IMR-90 (cell line): ENCODE data around the gene C1orf159. TPM values are rescaled to one million over a fixed set of nuclear protein-coding genes. Genes with fewer than 3 reads are reported as not detected.

Experiments used
- ATAC-seq: fragments of 200-7000 bp; cut with Tn5 transposase; 2 replicates; pipeline ENCODE4 v1.9.1; 2020; ENCODE audit warnings: low read depth, mild to moderate bottlenecking, moderate library complexity
- BruUV-seq: library from RNA; stranded (reverse); fragments of 400-500 nt; replicated peaks from 2 replicates; lab custom pipeline; 2021; lab: Mats Ljungman, UMichigan
- CTCF ChIA-PET: fragments of 300-600 bp; formaldehyde crosslinking; extraction: SDS; loops from one replicate; lab custom pipeline; 2021; ENCODE audit warnings: antibody characterized with exemption; lab: Yijun Ruan, JAX
- POLR2A ChIA-PET: fragments of 300-600 bp; sonication (Branson Sonifier 250); formaldehyde crosslinking; loops from one replicate; lab custom pipeline; 2022; ENCODE audit warnings: antibody characterized with exemption; ENCODE audit not compliant: unreplicated experiment; lab: Charles Lee
- DNase-seq: peaks from one replicate; pipeline ENCODE4 v3.0.0; 2013
- H2AFZ ChIP-seq: replicated peaks from 2 replicates; pipeline ENCODE3; 2013; ENCODE audit warnings: low read length, mild to moderate bottlenecking; ENCODE audit not compliant: poor library complexity
- H2AK5ac ChIP-seq: 2 replicates; pipeline ENCODE4 v1.6.1; 2013; ENCODE audit warnings: low read depth, low read length, inconsistent platforms
- H2AK9ac ChIP-seq: replicated peaks from 2 replicates; pipeline ENCODE3; 2013; ENCODE audit warnings: mild to moderate bottlenecking, low read depth, low read length, moderate library complexity; ENCODE audit not compliant: poor library complexity
- H2BK120ac ChIP-seq: 2 replicates; pipeline ENCODE4 v1.6.1; 2013; ENCODE audit warnings: low read depth, low read length, inconsistent platforms
- H2BK15ac ChIP-seq: 3 replicates; pipeline ENCODE4 v1.6.1; 2013; ENCODE audit warnings: low read depth, low read length, inconsistent platforms
- H2BK20ac ChIP-seq: 2 replicates; pipeline ENCODE4 v1.6.1; 2013; ENCODE audit warnings: low read depth, mild to moderate bottlenecking, inconsistent platforms, low read length, moderate library complexity
- H2BK5ac ChIP-seq: 2 replicates; pipeline ENCODE4 v1.6.1; 2013; ENCODE audit warnings: mild to moderate bottlenecking, low read depth, low read length, inconsistent platforms; ENCODE audit not compliant: poor library complexity, severe bottlenecking
- H3K14ac ChIP-seq: replicated peaks from 2 replicates; pipeline ENCODE4 v1.6.1; 2013; ENCODE audit warnings: low read depth, low read length, inconsistent platforms
- H3K18ac ChIP-seq: 2 replicates; pipeline ENCODE4 v1.6.1; 2013; ENCODE audit warnings: low read depth, low read length, control low read depth
- H3K23ac ChIP-seq: 2 replicates; pipeline ENCODE4 v1.6.1; 2013; ENCODE audit warnings: low read depth, low read length, inconsistent platforms
- H3K27ac ChIP-seq: 2 replicates; pipeline ENCODE4 v1.5.1; 2013; ENCODE audit warnings: mild to moderate bottlenecking, control low read depth, low read length; ENCODE audit not compliant: insufficient read depth
- H3K27me3 ChIP-seq: 2 replicates; pipeline ENCODE4 v1.6.1; 2013; ENCODE audit warnings: low read length; ENCODE audit not compliant: control insufficient read depth, insufficient read depth
- H3K36me3 ChIP-seq: 2 replicates; pipeline ENCODE4 v1.6.1; 2013; ENCODE audit warnings: low read length, mixed read lengths; ENCODE audit not compliant: control insufficient read depth, insufficient read depth
- H3K4ac ChIP-seq: 2 replicates; pipeline ENCODE4 v1.6.1; 2013; ENCODE audit warnings: low read depth, low read length, inconsistent platforms
- H3K4me1 ChIP-seq: 2 replicates; pipeline ENCODE4 v1.6.1; 2013; ENCODE audit warnings: low read length, mixed read lengths; ENCODE audit not compliant: control insufficient read depth, insufficient read depth
- H3K4me2 ChIP-seq: 2 replicates; pipeline ENCODE4 v1.6.1; 2013; ENCODE audit warnings: low read depth, mild to moderate bottlenecking, control low read depth, low read length, moderate library complexity
- H3K4me3 ChIP-seq: 2 replicates; pipeline ENCODE4 v1.5.1; 2013; ENCODE audit warnings: low read depth, mild to moderate bottlenecking, control low read depth, low read length, moderate library complexity; ENCODE audit not compliant: insufficient read depth
- H3K56ac ChIP-seq: 2 replicates; pipeline ENCODE4 v1.6.1; 2013; ENCODE audit warnings: low read length, inconsistent platforms; ENCODE audit not compliant: insufficient read depth; ENCODE audit errors: extremely low read depth
- H3K79me1 ChIP-seq, 2 experiments: 2 replicates each; pipeline ENCODE4 v1.6.1; 2013; ENCODE audit warnings: low read length in 2 of 2, inconsistent platforms in 1 of 2, low read depth in 1 of 2
- H3K9ac ChIP-seq: 2 replicates; pipeline ENCODE4 v1.6.1; 2013; ENCODE audit warnings: low read depth, low read length, control low read depth
- H3K9me1 ChIP-seq: 2 replicates; pipeline ENCODE4 v1.6.1; 2013; ENCODE audit warnings: low read length, inconsistent platforms; ENCODE audit not compliant: insufficient read depth
- H3K9me3 ChIP-seq: 2 replicates; pipeline ENCODE4 v1.6.1; 2013; ENCODE audit warnings: low read length; ENCODE audit not compliant: control insufficient read depth, insufficient read depth
- H4K20me1 ChIP-seq: 2 replicates; pipeline ENCODE4 v1.6.1; 2013; ENCODE audit warnings: low read length, inconsistent platforms; ENCODE audit not compliant: insufficient read depth
- H4K5ac ChIP-seq: 2 replicates; pipeline ENCODE4 v1.6.1; 2013; ENCODE audit warnings: mild to moderate bottlenecking, low read depth, low read length, control low read depth
- H4K8ac ChIP-seq, 2 experiments: 2 replicates each; pipeline ENCODE4 v1.6.1; 2013; ENCODE audit warnings: low read depth in 2 of 2, low read length in 2 of 2, control low read depth in 1 of 2, inconsistent platforms in 1 of 2
- H4K91ac ChIP-seq: 2 replicates; pipeline ENCODE4 v1.6.1; 2013; ENCODE audit warnings: low read depth, low read length, inconsistent platforms; ENCODE audit not compliant: insufficient read depth
- CHD1 ChIP-seq: IDR thresholded peaks from 2 replicates; pipeline ENCODE4 v1.6.1; 2012; ENCODE audit warnings: low read depth, low read length, improper control_type of control experiment
- MAFK ChIP-seq: IDR thresholded peaks from 2 replicates; pipeline ENCODE4 v1.6.1; 2012; ENCODE audit warnings: low read depth, low read length, improper control_type of control experiment
- MAZ ChIP-seq: IDR thresholded peaks from 2 replicates; pipeline ENCODE4 v1.6.1; 2012; ENCODE audit warnings: low read depth, mild to moderate bottlenecking, low read length, improper control_type of control experiment, moderate library complexity, borderline replicate concordance
- POLR2A ChIP-seq: IDR thresholded peaks from 2 replicates; pipeline ENCODE4 v1.6.1; 2012; ENCODE audit warnings: mild to moderate bottlenecking, low read depth, low read length
- RAD21 ChIP-seq: IDR thresholded peaks from 2 replicates; pipeline ENCODE4 v1.6.1; 2012; ENCODE audit warnings: low read length, improper control_type of control experiment
- WGBS, 2 experiments: methylation state at CpG; one replicate each; pipeline versions ENCODE4 v1.1.5 to v1.1.7; 2013; ENCODE audit warnings: missing lambda C conversion rate in 2 of 2; ENCODE audit not compliant: insufficient read length in 1 of 2; ENCODE audit errors: extremely low coverage in 2 of 2; 5-methylcytosine and 5-hydroxymethylcytosine counted together
- dilution Hi-C: fragments of 300-500 bp; cut with HindIII; formaldehyde crosslinking; loops from one replicate; pipeline ENCODE4 v1.14.3; 2018; ENCODE audit warnings: low sequenced_read_pairs; ENCODE audit not compliant: unreplicated experiment
- in situ Hi-C: fragments of 300-500 bp; cut with MboI; formaldehyde crosslinking; loops from 3 replicates; pipeline ENCODE4 v1.14.3; 2019; ENCODE audit warnings: low sequenced_read_pairs, inconsistent platforms, mixed read lengths
- intact Hi-C: fragments of 100-400 bp; cut with micrococcal nuclease; formaldehyde crosslinking; loops from 2 replicates; pipeline ENCODE4 v1.10.0; 2022
- polyA plus RNA-seq, 3 experiments: library from polyadenylated mRNA; depleted of rRNA; stranded (reverse); fragments of >200 nt; gene quantifications; 2 replicates each; pipeline ENCODE4 v1.2.3, GENCODE V29; 2012; ENCODE audit warnings: low replicate concordance in 1 of 3
- total RNA-seq: library from RNA; depleted of rRNA; stranded (reverse); fragments of >200 nt; gene quantifications from 2 replicates; pipeline ENCODE4 v1.2.3, GENCODE V29; 2012
- TF ChIP-seq, protein P1 (sequence below): conservative IDR thresholded peaks from 2 replicates; pipeline ENCODE4 v1.5.1; 2012; ENCODE audit warnings: mild to moderate bottlenecking, low read depth, low read length, improper control_type of control experiment

Gene C1orf159
- total and polyA plus RNA-seq, 2 of the 4 experiments (the other 2 are of a cell fraction) = 2.9 to 12.6 TPM

DNA sequence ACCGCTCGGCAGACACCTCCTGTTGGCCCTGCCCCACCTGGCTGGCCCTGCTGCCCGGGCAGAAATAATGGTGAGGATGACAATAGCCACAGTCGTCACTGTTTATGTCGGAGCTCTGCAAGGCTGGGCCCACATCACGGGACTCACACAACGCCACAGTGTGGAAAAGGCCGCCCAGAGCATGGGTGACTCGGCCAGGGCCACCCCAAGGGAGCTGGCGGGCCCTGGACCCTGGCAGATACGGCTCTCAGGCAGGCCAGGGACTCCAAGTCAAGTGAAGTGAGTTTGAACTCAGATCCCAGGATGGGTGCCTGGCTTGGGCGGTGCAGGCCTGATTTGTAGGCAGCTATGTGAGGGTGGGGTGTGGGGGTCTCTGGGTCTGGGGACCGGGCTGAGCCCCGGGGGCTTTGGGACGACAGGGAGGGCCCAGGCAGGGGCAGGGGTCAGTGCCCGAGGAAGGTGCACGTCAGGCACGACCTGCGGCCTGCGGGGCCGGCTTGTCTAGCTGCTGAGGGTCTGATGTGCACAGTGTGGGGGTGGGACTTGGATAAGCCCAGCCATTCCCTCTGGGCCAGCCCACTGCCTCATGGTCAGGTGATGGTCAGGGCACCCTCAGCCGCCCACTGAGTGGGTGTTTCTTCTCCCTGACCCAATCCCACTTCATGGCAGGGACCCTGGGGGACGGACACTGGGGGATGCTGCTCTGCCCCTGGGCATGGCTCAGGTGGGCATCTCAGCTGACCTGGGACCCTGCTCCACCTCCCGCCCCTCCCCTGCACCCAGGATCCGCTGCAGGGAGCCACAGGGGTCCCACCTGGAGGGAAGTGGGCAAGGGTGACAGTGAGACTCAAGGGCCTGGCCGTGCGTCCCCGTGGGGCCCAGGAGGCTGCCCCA is 42.8 kb downstream of the C1orf159 start:
- Histone ChIP-seq H4K8ac (no peak overlapping the region), H3K9me3 (no peaks in the 10 kb centered on the region), H4K20me1 (no peaks in the 10 kb centered on the region), H3K9ac (no peak overlapping the region), H3K79me1 (no peaks in the 10 kb centered on the region), H3K4me2 (no peak overlapping the region), H3K56ac (no peak overlapping the region), H4K5ac (no peak overlapping the region), H3K14ac (no peak overlapping the region), H3K18ac (no peak overlapping the region), H2BK5ac (no peak overlapping the region), H2AFZ (no peak overlapping the region), H2BK120ac (no peak overlapping the region), H3K23ac (no peak overlapping the region), H2BK20ac (no peak overlapping the region), H3K27ac (no peak overlapping the region), H2AK5ac (no peak overlapping the region), H3K36me3 (no peaks in the 10 kb centered on the region), H2AK9ac (no peak overlapping the region), H3K4me1 (peaks cover 2% of the 10 kb centered on the region; the same call in 1 of the 2 replicates), H3K9me1 (no peaks in the 10 kb centered on the region), H3K4ac (no peak overlapping the region), H3K4me3 (no peak overlapping the region), H4K91ac (no peak overlapping the region), H3K27me3 (no peaks in the 10 kb centered on the region; the same call in 1 of the 2 replicates), H2BK15ac (no peak overlapping the region)
- POLR2A ChIA-PET = interaction anchor here (0.6 kb wide), 1 partner anchor 13 kb away, joined by 3 read pairs; no protein-coding TSS in a partner anchor
- DNase-seq (no peak), ATAC-seq (no peak)
- intact Hi-C loops = no loop called here
- in situ Hi-C loops = no loop called here
- 73% methylated on average over 15 of the region's 28 CpGs; no CpG with 5 or more reads in 1 of the 2 experiments for WGBS, 2 experiments
- CTCF ChIA-PET = no interaction called here
- no peak for TF ChIP-seq RAD21
- TF ChIP-seq, protein P1, sequence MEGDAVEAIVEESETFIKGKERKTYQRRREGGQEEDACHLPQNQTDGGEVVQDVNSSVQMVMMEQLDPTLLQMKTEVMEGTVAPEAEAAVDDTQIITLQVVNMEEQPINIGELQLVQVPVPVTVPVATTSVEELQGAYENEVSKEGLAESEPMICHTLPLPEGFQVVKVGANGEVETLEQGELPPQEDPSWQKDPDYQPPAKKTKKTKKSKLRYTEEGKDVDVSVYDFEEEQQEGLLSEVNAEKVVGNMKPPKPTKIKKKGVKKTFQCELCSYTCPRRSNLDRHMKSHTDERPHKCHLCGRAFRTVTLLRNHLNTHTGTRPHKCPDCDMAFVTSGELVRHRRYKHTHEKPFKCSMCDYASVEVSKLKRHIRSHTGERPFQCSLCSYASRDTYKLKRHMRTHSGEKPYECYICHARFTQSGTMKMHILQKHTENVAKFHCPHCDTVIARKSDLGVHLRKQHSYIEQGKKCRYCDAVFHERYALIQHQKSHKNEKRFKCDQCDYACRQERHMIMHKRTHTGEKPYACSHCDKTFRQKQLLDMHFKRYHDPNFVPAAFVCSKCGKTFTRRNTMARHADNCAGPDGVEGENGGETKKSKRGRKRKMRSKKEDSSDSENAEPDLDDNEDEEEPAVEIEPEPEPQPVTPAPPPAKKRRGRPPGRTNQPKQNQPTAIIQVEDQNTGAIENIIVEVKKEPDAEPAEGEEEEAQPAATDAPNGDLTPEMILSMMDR = no peak
- no peak for TF ChIP-seq POLR2A
- no peak for TF ChIP-seq CHD1
- TF ChIP-seq MAFK = no peak
- no peak for TF ChIP-seq MAZ
- no TSS peak for BruUV-seq
- dilution Hi-C loops = no loop called here
